HG02642 (cell line): ENCODE measurements around the gene ZMIZ1.

ENCODE experiments used
- ATAC-seq: cut with Tn5 transposase; IDR thresholded peaks from one replicate; pipeline ENCODE4 v1.9.1; 2021; ENCODE audit warnings: mild to moderate bottlenecking; ENCODE audit not compliant: unreplicated experiment, poor library complexity

The ZMIZ1 gene

DNA sequence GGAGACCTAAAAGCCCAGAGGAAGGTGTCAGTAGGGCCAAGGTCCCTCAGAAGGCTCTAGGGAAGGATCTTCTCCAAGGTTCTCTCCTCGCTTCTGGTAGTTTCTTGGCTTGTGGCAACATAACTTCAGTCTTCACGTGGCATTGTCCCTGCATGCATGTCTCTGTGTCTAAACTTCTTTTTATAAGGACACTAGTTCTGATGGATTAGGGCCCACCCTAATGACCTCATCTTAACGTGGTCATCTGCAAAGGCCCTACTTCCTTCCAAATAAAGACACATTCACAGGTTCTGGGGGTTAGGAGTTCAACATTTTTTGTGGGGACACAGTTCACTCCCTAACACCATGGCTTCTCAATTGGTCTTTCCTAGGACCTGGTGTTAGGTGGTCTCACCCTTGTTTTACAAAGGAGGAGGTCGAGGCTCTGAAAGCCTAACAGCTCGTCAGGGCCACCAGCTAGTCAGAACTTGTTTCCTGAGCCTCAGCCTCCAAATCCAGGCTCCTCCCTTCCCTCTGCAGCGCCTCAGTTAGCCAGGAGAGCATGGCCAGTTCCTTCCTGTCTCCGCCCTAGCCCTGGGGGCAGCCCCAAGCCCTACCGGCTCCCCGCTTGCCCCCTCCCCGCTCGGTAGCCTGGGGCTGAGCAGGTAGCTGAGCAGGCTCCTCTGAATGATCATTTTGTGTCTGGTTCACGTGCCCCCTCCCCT, 168.8 kb downstream of the ZMIZ1 start:
- ATAC-seq = no peak

DNA sequence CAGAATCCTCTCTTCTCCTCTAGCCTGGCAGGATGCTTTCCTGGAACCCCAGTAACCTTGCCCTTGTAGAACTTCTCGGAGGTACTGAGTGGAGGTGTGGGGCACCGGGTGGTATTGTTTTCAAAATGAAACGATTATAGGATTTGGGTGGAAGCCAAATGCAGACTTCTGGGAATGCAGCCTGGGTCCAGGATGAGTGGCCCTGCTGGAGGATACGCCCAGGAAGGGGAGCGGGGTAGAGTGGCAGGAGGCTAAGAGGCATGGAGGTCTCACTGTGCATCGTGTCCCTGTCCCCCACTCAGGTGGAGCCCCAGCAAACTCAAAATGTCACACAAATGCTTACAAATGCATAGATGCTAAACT, 169.4 kb downstream of the ZMIZ1 start:
- ATAC-seq = no peak

DNA sequence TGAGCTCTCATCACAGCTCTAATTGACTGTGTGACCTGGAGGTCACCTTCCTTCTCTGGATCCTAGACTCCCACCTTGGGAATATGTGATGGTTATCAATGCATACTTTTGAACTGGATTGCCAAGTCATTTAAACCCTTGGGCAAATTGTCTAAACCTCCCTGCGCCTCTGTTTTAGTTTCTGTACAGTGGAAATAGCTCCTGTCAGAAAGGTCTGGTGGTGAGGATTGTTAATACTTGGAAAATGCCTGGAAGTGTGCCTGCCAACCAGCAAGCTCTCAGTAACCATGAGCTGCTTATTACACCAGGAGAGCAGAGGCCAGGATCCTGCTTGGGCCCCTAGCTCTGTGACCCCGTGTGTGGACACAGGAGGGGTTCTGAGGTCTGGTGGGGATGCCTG, 169.8 kb downstream of the ZMIZ1 start:
- no peak for ATAC-seq

DNA sequence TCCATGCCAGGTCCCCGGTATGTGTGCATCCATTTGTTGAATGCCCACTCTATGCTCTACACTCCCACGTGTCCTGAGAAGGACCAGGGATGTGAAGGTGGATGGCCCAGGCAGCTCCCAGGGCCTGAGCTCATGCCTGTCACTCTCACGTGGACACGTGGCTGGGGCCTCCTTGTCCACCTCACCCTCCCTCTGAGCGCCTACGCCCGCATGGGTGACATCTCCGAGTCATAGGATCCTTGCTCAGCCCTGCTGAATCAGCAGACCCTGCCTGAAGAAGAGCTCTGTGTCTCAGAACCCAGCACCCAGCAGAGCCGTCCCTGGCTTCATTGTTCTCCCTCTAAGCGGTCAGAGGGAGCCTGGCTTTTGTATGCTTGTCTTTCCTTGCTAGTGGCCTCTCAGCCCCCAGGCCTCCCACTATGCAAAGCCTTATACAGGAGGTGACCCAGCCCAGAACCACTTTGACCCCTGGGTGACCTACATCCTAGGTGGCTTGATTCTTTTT, 170.6 kb downstream of the ZMIZ1 start:
- no peak for ATAC-seq

DNA sequence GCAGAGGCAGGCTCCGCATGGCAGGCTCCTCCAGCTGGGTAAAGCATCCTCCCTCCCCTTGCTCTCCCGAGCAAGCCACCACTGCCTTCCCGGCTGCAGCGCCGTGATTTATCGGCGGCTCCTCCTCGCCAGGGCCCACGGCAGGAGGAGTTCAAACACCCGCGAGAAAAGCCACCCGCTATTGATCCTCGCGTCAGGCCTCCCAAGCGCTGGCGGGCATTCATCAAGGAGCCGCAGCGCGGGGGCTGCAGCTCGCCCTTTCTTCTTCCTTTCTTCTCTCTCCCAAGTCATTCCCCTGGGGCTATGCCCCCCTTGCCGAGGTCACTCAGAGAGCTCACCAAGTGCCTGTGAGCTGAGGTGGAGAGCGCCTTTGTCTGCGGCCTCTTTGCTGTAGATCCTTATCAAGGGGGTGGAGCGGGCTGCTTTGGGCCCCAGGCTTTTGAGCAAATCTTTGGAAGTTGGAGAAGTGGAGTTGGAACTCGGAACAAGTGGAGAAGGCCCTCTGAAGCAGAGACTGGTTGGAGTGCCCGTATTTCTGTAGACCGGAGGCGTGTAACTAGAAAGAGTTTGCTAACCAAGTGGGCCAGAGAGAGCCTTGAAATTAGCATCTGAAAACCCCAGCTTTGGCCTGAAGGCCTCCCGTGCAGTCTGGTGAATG, 171.3 kb downstream of the ZMIZ1 start:
- no peak for ATAC-seq

DNA sequence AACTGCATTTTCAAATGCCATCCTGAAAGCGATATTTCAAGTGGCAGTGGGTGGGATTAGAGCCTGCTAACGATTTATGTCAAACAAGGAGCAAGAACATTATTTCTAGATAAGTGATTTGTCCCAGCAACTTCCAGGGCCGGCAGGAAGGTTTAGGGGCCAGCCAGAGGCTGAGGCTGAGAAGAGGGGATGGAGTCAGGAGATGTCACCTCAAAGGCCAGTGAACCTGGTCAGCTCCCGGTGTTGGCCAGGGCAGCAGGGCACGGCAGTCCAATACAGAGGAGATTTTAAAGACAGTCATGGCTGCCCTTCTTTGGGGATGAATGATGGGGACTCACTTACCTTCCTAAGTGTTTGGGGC, 172.8 kb downstream of the ZMIZ1 start:
- ATAC-seq = no peak

DNA sequence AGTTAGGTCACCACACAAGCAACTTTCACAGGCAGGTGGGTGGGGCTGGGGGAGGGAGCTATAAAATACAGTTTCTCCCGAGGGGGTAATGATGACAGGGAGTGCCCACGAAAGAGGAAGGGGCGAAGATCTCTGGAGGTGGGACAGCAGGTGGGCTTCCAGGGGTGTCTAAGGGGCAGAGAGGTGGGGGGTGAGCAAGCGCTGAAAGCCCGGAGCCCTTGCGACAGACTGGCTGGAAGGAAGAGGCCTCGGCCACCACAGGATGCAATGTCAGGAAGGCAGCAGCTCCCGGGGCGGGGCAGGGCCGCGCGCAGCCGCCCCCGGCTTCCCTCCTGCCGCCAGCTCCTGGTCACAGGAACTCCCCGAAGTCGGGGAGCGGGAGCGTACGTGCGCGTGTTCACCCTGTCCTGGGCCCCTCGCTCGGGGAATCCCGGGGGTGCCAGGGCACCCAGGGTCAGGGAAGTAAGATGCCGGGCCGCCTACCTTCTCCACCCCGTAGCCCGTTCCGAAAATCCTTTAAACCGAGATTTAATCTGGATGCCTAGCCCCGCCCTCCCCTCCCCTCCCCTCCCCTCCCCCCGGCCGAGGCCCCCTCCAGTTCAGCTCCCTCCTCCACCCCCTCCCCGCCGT, 173.3 kb downstream of the ZMIZ1 start:
- ATAC-seq = no peak

DNA sequence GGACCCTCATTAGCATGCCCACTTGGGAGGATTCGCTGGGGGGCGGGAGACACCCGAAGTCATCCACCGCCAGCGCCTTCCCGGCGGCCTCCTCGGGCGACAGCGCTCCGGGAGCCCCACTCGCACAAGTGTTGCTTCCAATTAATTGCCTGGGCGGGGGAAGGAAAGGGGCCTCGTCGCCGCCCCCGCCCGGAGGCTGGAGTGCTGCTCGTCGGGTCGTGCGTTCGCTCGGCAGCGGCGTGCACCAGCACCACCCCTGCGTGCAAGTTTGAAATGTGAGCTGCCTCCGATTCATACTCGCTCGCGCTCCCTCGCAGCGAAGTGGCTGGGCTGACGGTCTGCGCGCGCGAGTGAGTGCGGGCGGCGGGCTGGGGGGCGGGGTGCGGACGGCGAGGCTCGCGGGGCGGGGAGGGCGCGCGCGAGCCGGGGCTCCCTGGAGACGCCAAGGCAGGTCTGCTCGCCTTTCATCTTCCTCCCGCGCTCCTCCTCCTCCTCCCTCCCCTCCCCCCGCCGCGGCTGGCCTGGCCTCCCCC, 173.9 kb downstream of the ZMIZ1 start:
- peak; percentile 29 for ATAC-seq

DNA sequence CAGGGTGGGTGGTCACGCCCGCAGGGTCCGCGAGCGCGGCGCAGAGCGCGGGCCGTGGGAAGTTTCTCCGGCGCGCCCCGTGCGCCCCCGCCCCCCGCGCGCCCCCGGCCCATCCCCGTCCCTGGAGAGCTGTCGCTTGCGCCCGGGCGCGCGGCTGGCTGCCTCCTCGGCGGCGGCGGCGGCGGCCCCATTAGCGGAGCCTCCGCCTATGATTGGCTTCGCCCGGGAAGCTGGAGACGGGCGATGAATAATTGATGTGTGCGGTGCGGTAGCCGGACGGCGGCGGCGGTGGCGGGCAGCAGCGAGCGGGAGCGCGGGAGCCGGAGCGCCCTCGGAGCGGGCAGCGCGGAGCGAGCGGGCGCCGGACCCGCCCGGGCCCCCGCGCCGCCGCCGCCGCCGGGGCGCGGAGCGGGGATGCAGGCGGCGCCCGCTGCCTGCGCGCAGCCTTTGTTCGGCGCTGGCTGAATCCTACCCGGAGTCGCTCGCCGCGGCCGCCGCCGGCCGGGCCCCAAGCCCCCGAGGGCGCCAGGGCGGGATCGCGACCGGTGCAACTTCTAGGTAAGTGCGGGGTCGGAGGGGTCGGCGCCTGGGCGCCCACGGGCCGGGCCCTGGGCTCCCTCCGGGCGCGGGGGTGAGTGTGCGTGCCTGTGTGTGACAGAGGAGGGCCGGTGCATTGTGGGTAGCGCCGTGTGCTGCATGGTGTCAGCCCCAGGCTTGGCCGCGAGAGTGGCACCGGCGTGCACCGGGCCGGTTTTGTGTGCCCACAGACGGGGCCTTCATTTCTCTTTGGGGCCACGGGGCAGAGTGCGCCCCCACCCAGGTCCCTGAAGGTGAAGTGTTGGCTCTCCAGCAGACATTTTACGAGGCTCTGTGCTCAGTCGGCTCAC, 174.7 kb downstream of the ZMIZ1 start:
- ATAC-seq = peak; percentile 60

DNA sequence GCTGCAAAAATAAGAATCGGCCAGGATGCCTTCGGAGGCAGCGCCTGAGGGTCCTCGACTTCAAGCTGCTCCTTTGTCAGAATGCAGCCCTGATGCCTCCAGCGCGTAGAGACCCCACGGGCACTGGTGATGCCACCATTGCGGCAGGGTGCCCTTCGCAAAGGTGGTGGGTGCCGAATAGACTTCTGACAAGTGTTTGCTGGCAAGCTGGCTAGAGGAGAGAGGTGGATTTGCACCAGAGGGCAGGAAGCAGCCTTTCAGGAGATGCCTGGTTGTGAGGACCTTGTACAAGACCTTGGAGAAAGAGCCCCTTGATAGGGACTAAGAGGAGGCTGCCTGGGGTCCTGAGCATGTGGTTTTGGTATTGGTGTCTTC, 175.3 kb downstream of the ZMIZ1 start:
- ATAC-seq = peak; percentile 0

DNA sequence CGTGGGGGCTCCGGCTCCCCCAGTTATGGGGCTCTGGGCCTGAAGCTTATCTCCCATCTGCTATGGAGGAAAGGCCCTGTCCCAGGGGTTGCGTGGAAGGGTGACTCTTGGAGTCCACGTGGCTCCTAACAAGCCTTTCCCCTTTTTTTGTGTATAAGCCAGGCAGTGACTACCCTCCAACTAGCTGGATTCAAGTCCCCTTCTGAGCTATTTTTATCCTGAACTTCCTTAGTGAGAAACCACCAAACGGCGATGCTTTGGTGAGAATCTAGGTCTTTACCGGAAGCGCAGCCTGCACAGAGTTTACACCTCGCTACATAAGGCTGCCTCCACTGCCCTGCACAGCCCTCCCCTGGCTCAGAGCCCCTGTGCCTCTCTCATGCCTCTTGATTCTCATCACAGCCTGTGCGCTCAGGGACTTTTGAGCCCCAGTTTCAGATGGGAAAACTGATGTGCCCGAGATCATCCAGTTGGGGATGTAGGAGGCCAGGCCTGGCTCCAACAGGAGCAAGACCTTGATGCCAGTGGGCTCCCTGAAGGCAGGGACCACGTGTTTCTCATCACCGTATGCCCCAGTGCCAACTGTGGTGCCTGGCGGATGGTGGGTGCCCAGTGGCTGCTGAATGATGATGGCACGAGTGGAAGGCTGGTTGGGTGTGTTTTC, 176.2 kb downstream of the ZMIZ1 start:
- peak; percentile 28 for ATAC-seq

DNA sequence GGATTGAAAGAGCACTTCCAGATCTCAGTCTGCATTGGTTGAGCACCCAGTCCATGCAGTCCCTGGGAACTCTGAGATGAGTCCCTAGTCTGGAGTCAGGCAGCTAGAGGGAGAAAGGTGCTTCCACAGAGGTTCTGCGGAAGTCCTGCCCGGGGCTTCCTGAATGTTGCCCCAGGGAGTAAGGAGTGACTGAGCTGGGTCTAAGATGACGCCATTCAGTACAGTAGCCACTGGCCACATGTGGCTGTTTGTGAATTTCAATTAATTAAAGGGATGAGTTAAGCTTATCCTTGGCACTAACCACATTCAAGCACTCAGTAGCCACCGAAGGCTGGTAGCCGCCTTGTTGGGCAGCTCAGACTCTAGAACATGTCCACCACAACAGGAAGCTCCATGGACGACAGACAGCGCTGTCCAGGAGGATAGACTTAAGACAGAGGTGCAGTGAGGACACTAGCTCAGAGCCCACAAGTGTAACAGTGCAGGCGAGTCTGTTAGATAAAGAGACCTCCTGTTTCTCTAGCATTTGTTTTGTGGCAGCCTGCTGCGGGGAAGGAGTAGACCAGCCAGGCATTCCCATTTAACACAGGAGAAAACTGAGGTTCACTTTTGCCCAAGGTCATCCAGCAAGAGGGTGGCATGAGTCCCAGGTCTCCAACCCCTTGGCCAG, 176.9 kb downstream of the ZMIZ1 start:
- ATAC-seq = no peak

DNA sequence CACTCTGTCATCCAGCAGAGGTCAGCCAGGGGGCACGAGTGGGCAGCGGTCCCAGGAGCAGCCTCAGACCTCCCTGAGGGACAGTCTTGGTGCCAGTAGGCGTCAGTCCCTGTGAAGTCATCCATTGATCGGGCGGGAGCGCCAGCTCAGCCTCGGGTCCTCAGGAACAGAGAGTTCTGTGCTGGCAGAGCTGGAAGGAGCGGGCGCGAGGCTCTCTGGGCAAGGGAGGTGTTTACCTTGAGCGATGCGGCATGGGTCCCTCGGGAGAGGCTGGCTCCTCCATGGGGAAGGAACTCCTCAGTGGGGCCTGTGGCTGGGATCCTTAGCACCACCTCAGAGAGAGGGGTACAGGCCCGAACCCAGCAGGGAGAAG, 177.4 kb downstream of the ZMIZ1 start:
- ATAC-seq = no peak

DNA sequence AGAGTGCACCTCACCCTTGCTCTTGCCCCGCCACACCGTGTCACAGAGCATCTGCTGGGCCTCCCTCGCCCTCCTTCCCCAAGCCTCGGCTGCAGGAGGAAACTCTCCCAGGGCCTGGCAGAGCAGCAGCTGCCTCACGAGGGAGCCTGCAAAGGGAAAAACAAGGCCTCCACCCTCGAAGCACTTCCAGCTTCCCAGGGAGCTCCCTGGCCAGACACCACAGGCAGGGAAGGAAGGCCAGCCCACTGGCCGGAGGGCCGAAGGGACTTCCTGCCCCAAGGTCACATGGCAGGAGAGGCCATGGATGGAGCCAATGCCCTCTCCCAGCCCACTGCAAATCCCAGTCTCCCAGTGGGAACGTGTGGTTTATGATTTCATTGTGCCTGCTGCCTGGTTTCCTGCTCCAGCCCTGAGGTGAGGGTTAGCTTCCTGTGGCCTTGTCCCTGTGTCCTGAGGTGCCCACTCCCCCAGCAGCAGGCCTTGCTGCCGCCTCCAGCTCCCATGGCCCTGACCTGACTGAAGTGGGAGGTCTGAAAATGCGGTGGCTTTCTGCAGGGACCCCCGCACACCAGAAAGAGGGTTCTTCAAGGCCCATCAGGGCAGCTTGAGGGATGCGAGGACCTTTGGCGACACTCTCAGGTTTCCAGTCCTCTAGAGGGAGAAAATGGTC, 178.0 kb downstream of the ZMIZ1 start:
- ATAC-seq = no peak

DNA sequence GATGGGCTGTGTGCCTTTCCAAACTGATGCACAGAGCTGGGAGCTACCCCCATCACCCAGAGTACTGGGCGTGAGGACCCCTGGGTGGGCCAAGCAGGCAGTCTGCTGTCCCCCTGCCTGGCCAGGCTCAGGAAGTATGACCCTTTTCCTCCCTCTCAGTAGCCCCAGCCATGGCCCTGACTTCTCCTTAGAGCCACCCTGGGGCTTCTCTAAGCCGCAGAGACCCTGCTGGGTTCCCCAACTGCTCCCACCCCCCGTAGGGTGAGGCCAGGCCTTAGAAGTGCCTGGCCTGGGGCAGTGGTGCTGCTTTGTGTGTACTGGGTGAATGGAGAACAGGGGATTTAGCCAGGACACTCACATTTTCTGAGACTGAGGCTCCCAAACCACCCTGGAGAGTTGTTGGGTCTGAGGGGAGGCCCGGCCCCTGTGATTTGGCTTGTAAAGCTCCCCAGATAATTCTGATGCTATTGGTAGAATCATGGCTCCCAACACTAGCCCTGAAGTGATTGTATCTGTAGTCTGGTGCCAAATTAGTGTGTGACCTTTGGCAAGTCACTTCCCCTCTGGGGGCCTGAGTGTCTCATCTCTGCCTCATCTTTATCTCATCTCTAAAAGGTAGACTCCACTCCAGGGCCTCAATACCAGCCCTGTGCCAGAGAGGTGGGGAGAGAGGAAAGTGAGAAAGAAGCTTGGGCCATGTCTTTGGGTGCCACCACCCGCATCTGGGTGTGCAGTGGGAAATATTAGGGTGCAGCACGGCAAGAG, 178.8 kb downstream of the ZMIZ1 start:
- ATAC-seq = no peak

DNA sequence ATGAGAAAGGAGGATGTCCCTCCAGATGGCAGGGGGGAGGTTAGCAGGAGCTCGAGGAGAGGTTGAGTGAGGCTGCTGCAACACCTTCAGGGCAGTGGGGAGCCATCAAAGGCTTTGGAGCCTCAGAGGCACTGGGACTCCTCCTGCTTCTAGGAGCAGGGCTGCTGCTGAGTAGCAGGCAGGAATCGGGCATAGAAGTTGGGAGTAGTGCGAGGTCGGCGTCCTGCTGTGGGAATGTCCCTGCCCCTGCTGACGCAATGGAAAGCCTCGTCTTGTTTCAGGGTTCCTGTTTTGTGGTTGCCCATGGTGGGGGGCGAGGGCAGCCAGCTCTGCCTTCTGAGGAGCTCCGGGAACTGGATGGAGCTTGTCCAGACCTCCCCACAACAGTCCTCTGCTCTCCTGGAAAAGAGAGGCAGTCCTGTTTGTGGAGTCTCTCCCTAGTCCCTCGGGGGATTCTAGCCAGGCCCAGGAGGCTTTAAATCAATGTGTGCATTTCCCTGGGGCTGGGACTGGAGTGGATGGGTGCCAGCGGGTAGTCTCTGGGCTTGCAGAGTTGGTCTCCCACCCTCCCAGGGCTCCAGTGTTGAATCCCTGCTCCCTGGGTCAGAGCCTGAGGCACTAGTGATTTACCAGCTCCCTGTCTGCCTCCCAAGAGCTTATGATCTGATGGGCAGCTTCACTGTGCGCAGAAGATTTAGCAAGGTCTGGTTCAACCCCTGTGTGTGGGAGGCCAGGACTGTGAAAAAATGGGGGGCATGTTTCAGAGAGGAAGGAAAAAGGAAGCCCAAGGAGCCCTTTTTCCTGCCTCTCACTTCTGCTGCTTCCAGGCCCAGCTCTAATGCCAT, 179.8 kb downstream of the ZMIZ1 start:
- ATAC-seq = no peak
